Measurements from ENCODE around the gene RIMBP3C.
"Not testable (repeated sequence)": the region's sequence is repeated elsewhere in the genome, so short reads cannot be mapped to it uniquely, and the experiment has no call there.

Gene RIMBP3C

DNA sequence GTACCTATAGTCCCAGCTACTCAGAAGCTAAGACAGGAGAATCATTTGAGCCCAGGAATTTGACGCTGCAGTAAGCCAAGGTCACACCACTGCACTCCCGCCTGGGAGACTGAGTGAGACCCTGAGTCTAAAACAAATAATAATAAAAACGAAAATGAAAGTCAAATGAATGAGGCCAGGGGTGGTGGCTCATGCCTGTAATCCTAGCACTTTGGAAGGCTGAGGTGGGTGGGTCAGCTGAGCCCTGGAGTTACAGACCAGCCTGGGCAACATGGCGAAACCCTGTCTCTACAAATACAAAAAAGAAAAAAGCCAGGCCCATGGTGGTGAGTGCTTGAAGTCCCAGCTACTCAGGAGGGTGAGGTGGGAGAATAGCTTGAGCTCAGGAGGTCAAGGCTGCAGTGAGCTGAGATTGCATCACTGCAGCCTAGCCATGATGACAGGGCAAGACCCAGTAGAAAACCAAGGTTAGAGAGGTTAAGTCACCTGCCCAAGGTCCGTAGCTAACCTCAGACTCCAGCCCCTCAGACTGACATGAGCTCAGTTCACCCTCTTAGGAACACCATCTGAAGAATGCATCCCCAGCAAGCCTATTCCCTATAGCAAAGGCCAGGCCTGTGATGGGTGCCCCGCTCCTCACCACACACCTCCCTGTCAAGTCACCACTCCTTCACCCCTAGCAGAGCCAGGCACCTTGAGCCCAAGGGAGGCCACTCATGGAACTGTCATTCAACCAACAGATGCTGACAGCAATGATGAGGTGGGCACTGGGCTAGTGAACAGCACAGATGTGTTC is 24.4 kb downstream of the RIMBP3C start:
- DNase-seq: not testable (repeated sequence)

- DNase-seq: not testable (repeated sequence)
These were observed 34.1 kb downstream of the RIMBP3C start for GRCh38 chr22:21516970-21517764.

GRCh38 chr22:21516522-21516921 is 34.7 kb downstream of the RIMBP3C start:
- not testable (repeated sequence) for DNase-seq

- not testable (repeated sequence) for DNase-seq
These were observed 36.0 kb downstream of the RIMBP3C start for GRCh38 chr22:21515234-21515633.

GRCh38 chr22:21514117-21514516 is 37.1 kb downstream of the RIMBP3C start:
- not testable (repeated sequence) for DNase-seq

GRCh38 chr22:21512022-21512421 is 39.2 kb downstream of the RIMBP3C start:
- not testable (repeated sequence) for DNase-seq

DNA sequence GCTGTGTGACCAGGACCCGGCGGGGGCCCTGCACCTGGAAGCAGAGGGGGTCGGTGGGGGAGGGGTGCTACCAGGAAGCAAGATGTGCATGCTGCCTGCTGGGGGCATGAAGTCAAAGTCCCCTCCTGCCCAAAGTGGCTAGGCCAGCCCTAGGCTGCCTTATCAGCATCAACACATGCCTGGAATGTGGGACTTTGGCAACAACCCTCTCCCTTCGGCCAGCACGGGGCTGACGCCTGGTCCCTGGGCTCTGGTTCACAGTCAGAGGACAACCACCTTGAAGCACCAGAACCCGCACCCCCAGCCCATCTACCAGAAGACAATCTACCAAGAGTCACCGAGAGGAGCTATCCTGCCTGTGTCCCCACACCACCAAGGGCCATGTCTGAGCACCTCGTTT is 40.9 kb downstream of the RIMBP3C start:
- DNase-seq: not testable (repeated sequence)

DNA sequence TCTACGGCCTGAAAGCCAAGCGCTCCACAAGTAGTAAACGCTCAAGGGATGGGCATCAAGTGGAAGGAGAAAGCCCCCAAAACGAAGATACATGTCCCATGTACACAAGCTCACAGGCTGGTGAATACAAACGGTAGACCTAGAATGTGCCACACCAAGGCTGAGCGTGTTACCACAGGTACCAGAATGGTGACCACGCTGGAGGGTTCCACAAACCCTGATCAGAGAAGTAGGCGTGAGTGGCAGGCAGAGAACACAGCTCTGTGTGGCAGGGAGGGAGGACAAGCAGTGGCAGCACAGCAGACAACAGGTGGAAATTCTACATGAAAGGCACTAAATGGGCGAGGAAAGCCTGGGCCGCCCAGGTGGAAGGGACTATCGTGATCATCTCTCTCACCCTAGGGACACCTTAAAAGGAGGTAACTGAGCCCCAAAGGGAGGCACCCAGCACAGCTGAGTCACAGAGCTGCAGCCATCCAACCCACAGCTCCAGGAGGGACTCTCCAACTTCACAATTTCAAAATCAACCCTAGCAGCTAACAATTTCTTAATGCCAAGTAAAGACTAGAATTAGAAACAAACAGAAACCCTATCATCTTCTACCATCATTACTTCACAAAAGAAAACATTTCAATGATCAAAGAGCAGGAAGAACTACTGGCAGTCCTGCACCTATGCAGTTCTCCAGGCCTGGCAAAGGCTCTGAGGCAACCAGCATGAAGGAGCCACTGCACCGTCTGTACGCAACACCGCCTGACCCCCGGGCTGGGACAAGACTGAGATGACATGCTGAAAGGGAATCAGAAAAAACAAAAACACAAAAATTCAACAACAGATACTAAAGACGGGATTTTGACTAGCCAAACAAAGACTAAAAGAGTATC is 51.4 kb downstream of the RIMBP3C start:
- DNase-seq: not testable (repeated sequence)

- not testable (repeated sequence) for DNase-seq
These were observed 52.8 kb downstream of the RIMBP3C start for GRCh38 chr22:21498489-21498888.

DNA sequence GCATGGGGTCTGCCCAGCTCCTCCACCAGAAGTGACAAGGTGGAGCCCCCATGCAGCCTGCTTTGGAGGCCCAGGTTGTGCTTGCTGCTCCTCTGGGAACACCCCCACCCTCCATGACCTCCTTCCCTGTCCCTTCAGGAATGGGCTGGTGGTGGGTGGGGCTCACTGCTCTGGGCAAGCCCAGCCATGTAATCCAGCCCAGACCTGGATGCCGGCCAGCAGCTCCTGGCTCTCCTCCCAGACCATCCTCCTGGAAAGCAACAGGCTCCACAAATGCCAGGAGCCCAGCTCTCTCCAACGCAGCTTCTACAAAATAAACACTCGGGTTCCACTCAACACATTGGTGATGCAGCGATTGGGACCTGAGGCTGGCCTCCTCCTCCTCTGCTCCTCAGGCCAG is 53.3 kb downstream of the RIMBP3C start:
- DNase-seq: not testable (repeated sequence)
